Brain microvascular endothelial cell (primary cell): ENCODE results near the gene FSTL4.

Experiments
- DNase-seq: peaks from one replicate; pipeline ENCODE4 v3.0.0-alpha.2; 2020
- H3K27ac ChIP-seq: fragments of 250-450 bp; sonication (Bioruptor Pico); 2 replicates; pipeline ENCODE4 v1.5.1; 2020; ENCODE audit warnings: mild to moderate bottlenecking, moderate library complexity
- H3K27me3 ChIP-seq: fragments of 250-450 bp; sonication (Bioruptor Pico); replicated peaks from 2 replicates; pipeline ENCODE4 v1.5.1; 2020; ENCODE audit warnings: mild to moderate bottlenecking
- H3K36me3 ChIP-seq: fragments of 250-450 bp; sonication (Bioruptor Pico); replicated peaks from 2 replicates; pipeline ENCODE4 v1.5.1; 2020; ENCODE audit warnings: mild to moderate bottlenecking
- H3K4me3 ChIP-seq: 2 replicates; pipeline ENCODE4 v1.5.1; 2011; ENCODE audit warnings: low read depth, mild to moderate bottlenecking, control low read depth, low read length, moderate library complexity
- in situ Hi-C: cut with HindIII; loops from 2 replicates; pipeline ENCODE4 v1.10.0; 2017; ENCODE audit warnings: low sequenced_read_pairs, low pct_ligation_motif_present
- TF ChIP-seq, protein P1 (sequence below): IDR thresholded peaks from 2 replicates; pipeline ENCODE4 v1.5.1; 2011; ENCODE audit warnings: low read depth, mild to moderate bottlenecking, moderate library complexity, low read length, control low read depth, inconsistent platforms; ENCODE audit errors: missing control alignments

The FSTL4 gene

DNA sequence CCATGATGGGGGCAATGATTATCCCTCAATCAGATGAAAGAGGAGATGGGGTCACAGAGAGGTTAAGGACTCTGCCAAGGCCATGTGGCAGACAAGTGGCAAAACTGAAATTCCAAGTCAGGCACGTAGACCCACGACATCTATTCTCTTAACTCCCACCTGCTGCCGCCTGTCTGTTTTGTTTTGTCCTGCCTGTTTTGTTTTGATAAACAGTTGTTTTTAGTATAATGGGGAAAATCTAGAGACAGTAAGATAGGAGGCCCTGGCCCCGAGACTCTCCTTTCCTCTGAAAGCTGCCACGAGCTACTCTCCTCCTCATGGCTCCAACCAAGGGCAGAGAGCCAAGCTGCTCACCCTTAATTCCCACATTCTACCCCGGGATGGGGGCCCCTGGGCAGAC is 4.9 kb downstream of the FSTL4 start:
- DNase-seq: no peak
- H3K36me3 ChIP-seq: no peaks in the 10 kb centered on the region
- TF ChIP-seq, protein P1, sequence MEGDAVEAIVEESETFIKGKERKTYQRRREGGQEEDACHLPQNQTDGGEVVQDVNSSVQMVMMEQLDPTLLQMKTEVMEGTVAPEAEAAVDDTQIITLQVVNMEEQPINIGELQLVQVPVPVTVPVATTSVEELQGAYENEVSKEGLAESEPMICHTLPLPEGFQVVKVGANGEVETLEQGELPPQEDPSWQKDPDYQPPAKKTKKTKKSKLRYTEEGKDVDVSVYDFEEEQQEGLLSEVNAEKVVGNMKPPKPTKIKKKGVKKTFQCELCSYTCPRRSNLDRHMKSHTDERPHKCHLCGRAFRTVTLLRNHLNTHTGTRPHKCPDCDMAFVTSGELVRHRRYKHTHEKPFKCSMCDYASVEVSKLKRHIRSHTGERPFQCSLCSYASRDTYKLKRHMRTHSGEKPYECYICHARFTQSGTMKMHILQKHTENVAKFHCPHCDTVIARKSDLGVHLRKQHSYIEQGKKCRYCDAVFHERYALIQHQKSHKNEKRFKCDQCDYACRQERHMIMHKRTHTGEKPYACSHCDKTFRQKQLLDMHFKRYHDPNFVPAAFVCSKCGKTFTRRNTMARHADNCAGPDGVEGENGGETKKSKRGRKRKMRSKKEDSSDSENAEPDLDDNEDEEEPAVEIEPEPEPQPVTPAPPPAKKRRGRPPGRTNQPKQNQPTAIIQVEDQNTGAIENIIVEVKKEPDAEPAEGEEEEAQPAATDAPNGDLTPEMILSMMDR: no peak
- in situ Hi-C loops: no loop called here
- H3K4me3 ChIP-seq: no peak overlapping the region
- peaks cover 27% of the 10 kb centered on the region for H3K27me3 ChIP-seq
- no peak overlapping the region for H3K27ac ChIP-seq

DNA sequence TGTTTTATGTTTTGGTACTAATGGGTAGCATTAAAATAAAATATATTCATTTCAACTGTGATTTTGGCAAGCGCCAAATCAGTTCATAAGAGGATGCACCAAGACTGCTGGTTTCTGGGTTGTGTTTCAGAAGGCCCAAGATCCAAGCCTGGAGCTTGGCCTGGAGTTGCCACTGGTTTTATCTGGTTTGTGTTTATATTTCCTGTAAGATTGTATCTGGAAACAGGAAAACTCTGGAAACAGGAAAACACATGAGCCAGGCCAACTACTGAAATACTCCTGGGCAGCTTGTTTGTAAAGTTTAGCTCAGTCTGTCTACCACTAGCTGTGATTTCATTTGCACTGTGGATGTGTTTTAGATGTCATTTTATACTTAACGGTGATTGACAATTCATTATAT is 5.5 kb downstream of the FSTL4 start:
- H3K4me3 ChIP-seq: no peak overlapping the region
- H3K36me3 ChIP-seq: no peaks in the 10 kb centered on the region
- TF ChIP-seq, protein P1: no peak
- peaks cover 21% of the 10 kb centered on the region for H3K27me3 ChIP-seq
- no peak overlapping the region for H3K27ac ChIP-seq
- in situ Hi-C loops: no loop called here
- DNase-seq: no peak

DNA sequence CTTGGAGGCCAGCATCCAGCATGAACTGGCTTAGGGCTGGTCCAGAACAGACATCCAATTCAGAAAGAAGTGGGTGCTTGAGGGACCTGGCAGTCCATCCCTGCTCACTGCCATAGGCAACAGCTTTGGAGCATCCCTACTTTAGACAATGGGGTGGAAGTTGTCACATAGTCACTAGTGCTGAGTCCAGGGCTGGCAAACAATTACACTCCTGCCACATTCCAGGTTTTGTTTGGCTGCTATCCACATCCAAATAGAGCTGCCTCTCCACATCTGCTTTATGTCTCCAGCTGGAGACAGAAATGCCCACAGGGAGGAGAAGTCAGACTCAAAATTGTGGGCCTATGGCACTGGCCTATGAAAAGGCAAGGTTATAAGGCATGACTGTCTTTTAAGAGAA is 7.0 kb downstream of the FSTL4 start:
- H3K4me3 ChIP-seq: no peak overlapping the region
- DNase-seq: no peak
- no peaks in the 10 kb centered on the region for H3K36me3 ChIP-seq
- no peak overlapping the region for H3K27ac ChIP-seq
- in situ Hi-C loops: no loop called here
- TF ChIP-seq, protein P1: no peak
- peaks cover 7% of the 10 kb centered on the region for H3K27me3 ChIP-seq

DNA sequence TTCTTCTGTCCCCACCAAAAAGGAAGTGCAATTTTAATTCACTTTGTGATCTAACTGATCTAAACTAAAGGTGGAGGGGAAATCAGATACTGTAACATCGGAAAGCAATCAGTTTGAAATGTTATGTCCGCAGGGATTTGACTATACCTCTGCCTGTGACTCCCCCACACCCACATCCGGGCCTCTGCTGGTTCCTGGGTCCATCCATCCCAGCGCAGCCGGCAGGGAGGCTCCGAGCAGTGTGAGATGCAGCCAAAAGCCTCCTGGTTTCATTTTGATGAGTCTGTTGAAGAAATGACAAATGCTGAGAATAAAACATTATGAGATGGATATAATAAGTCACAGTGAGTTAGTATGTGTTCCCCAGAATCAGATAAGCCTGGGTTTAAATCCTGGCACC is 8.6 kb downstream of the FSTL4 start:
- H3K27me3 ChIP-seq: peaks cover under 1% of the 10 kb centered on the region
- in situ Hi-C loops: no loop called here
- H3K27ac ChIP-seq: no peak overlapping the region
- H3K36me3 ChIP-seq: no peaks in the 10 kb centered on the region
- H3K4me3 ChIP-seq: no peak overlapping the region
- TF ChIP-seq, protein P1: no peak
- DNase-seq: no peak

DNA sequence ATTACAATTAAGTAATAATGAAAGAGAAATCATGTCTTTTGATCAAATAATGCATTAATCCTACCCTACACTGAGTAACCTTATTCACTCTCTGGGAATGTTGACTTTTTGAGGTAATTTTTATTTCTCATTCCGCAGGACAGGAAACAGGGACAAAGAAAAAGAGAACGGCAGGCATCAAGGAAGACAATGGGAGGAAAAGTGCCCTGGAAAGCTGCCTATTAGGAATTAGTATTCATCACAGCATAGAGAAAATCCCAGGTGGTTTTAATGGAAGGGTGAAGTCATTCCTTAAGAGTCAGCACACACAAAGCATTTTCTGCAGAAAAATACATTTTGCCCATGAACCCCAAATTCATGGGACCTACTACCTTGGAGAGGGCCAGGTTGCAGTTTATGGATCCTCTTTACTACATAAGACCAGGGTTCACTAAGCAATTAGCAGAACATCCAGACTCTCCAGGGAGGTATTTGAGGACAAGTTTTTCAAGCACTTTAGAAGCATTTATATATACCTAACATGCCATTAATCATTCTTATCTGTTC is 9.4 kb downstream of the FSTL4 start:
- no peak for DNase-seq
- TF ChIP-seq, protein P1: no peak
- no peak overlapping the region for H3K27ac ChIP-seq
- H3K36me3 ChIP-seq: no peaks in the 10 kb centered on the region
- no peak overlapping the region for H3K4me3 ChIP-seq
- in situ Hi-C loops: no loop called here
- no peaks in the 10 kb centered on the region for H3K27me3 ChIP-seq

DNA sequence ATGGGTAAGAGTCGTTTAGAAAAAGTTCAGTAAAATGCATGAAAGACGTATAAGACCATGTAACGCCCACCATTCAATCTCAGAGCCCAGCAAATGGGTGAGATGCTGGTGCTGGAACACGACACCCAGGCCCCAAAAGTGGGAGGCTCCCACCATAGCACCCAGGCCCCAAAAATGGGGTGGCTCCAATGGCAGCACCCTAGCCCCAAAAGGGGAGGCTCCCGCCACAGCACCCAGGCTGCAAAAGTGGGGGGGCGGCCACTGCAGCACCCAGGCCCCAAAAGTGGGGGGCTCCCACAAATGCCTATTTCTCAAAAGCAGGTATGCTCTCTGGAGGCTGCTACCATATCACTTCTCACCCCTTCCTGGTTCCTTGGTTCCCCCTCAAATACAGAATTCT is 12.7 kb downstream of the FSTL4 start:
- Histone ChIP-seq H3K27ac (no peak overlapping the region), H3K36me3 (no peaks in the 10 kb centered on the region), H3K4me3 (no peak overlapping the region), H3K27me3 (no peaks in the 10 kb centered on the region)
- TF ChIP-seq, protein P1: no peak
- in situ Hi-C loops: no loop called here
- DNase-seq: no peak
